Neural progenitor cell (in vitro differentiated cells): ENCODE data around the gene NKAIN2. TPM values are rescaled to one million over a fixed set of nuclear protein-coding genes. Genes with fewer than 3 reads are reported as not detected.

Source experiments
- DNase-seq: peaks from one replicate; pipeline ENCODE4 v3.0.0-alpha.2; 2016; ENCODE audit warnings: low spot score
- H2AFZ ChIP-seq: fragments of 200-600 bp; sonication (generic); replicated peaks from 2 replicates; pipeline ENCODE4 v1.6.1; 2016; ENCODE audit warnings: antibody characterized with exemption
- H3F3A ChIP-seq: fragments of 200-600 bp; sonication (generic); 2 replicates; pipeline ENCODE4 v1.6.1; 2016; ENCODE audit warnings: antibody characterized with exemption, low read depth
- H3K27ac ChIP-seq: fragments of 200-600 bp; sonication (generic); 2 replicates; pipeline ENCODE4 v1.5.1; 2016; ENCODE audit warnings: mild to moderate bottlenecking
- H3K27me3 ChIP-seq: fragments of 200-600 bp; sonication (generic); 2 replicates; pipeline ENCODE4 v1.6.1; 2016; ENCODE audit warnings: mild to moderate bottlenecking, moderate library complexity
- H3K36me3 ChIP-seq: fragments of 200-600 bp; sonication (generic); 2 replicates; pipeline ENCODE4 v1.5.1; 2016
- H3K4me1 ChIP-seq: fragments of 200-600 bp; sonication (generic); 2 replicates; pipeline ENCODE4 v1.6.1; 2016; ENCODE audit warnings: mixed run types
- H3K4me2 ChIP-seq: fragments of 200-600 bp; sonication (generic); 2 replicates; pipeline ENCODE4 v1.6.1; 2016
- H3K4me3 ChIP-seq: fragments of 200-600 bp; sonication (generic); 2 replicates; pipeline ENCODE4 v1.5.1; 2016
- H3K79me2 ChIP-seq: fragments of 200-600 bp; sonication (generic); 2 replicates; pipeline ENCODE4 v1.6.1; 2016; ENCODE audit warnings: low read depth
- H3K9ac ChIP-seq: fragments of 200-600 bp; sonication (generic); 2 replicates; pipeline ENCODE4 v1.6.1; 2016
- H3K9me3 ChIP-seq: fragments of 200-600 bp; sonication (generic); 2 replicates; pipeline ENCODE4 v1.5.1; 2016; ENCODE audit warnings: low read depth
- H4K20me1 ChIP-seq: fragments of 200-600 bp; sonication (generic); 2 replicates; pipeline ENCODE4 v1.6.1; 2016; ENCODE audit warnings: low read depth
- H3K27ac Mint-ChIP-seq: 3 replicates; pipeline ENCODE4 v1.8.0; 2021; ENCODE audit warnings: mixed read lengths
- H3K27me3 Mint-ChIP-seq: 2 replicates; pipeline ENCODE4 v1.8.0; 2022; ENCODE audit warnings: low read depth, mild to moderate bottlenecking, inconsistent platforms, moderate library complexity, mixed read lengths; ENCODE audit not compliant: insufficient read depth
- H3K36me3 Mint-ChIP-seq: 3 replicates; pipeline ENCODE4 v1.8.0; 2021; ENCODE audit warnings: mixed read lengths
- H3K4me1 Mint-ChIP-seq: 3 replicates; pipeline ENCODE4 v1.8.0; 2021; ENCODE audit warnings: mixed read lengths
- H3K4me3 Mint-ChIP-seq: 3 replicates; pipeline ENCODE4 v1.8.0; 2021; ENCODE audit warnings: mild to moderate bottlenecking, moderate library complexity, mixed read lengths
- H3K9me3 Mint-ChIP-seq: 3 replicates; pipeline ENCODE4 v1.8.0; 2020; ENCODE audit warnings: mixed read lengths
- EZH2 ChIP-seq: fragments of 200-600 bp; sonication (generic); IDR thresholded peaks from 2 replicates; pipeline ENCODE4 v1.6.1; 2017; ENCODE audit warnings: antibody characterized with exemption, mild to moderate bottlenecking, moderate library complexity
- EZH2phosphoT487 ChIP-seq: fragments of 200-600 bp; sonication (generic); IDR thresholded peaks from 2 replicates; pipeline ENCODE4 v1.6.1; 2017; ENCODE audit warnings: antibody characterized with exemption
- total RNA-seq: library from RNA; depleted of rRNA; stranded (reverse); fragments of >200 nt; gene quantifications from 2 replicates; pipeline ENCODE4 v1.2.3, GENCODE V29; 2015; ENCODE audit warnings: low replicate concordance
- TF ChIP-seq, protein P1 (sequence below): fragments of 200-600 bp; sonication (generic); IDR thresholded peaks from 2 replicates; pipeline ENCODE4 v1.5.1; 2017; ENCODE audit warnings: antibody characterized with exemption, mild to moderate bottlenecking

NKAIN2 gene
- total RNA-seq, 1 donor from 2014 or later, result 0.45 TPM

DNA sequence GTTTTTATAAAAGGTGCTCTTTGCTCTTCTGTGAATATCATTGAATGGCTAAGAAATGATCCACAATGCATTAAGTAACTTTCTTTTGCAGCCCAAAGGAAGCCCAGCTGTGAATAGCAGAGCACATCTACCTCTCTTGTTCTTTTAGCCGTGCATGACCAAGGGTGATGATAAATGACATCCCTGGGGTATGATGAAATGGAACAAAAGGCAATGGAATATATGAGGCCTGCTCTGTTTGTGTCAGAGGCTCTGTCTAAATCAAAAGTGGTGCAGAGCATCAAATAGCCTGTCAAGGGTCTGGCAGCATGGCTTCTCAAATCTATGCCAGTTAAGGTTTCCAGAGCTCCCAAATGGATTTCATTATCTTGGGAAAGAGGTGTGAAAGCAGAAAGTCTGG is 796.0 kb downstream of the NKAIN2 start:
- H3K27me3 ChIP-seq, result no peaks in the 10 kb centered on the region
- H3K9me3 Mint-ChIP-seq, result no peaks in the 10 kb centered on the region

DNA sequence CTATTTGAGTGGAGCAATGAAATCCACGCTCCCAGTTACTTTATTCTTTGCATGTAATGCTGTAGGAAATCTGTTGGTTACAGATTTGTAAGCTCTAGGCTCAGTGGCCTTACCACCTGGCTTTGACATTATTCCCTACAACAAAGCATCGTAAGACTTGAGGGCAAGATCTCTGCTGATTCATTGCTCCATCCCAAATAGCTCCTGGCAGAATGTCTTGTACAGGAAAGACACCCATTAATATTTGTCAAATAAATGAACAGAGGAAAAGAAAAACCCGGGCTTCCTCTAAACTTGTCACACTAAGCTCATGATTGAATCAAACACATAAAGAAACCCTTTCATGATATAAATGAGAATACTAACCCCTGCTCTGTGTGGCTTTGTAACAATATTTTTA is 801.1 kb downstream of the NKAIN2 start:
- no peak overlapping the region for H3K4me2 ChIP-seq
- H3F3A ChIP-seq, result no peaks in the 10 kb centered on the region
- no peaks in the 10 kb centered on the region for H4K20me1 ChIP-seq
- H3K27ac ChIP-seq, result no peak overlapping the region
- TF ChIP-seq EZH2 (no peak), EZH2phosphoT487 (no peak)
- TF ChIP-seq, protein P1, sequence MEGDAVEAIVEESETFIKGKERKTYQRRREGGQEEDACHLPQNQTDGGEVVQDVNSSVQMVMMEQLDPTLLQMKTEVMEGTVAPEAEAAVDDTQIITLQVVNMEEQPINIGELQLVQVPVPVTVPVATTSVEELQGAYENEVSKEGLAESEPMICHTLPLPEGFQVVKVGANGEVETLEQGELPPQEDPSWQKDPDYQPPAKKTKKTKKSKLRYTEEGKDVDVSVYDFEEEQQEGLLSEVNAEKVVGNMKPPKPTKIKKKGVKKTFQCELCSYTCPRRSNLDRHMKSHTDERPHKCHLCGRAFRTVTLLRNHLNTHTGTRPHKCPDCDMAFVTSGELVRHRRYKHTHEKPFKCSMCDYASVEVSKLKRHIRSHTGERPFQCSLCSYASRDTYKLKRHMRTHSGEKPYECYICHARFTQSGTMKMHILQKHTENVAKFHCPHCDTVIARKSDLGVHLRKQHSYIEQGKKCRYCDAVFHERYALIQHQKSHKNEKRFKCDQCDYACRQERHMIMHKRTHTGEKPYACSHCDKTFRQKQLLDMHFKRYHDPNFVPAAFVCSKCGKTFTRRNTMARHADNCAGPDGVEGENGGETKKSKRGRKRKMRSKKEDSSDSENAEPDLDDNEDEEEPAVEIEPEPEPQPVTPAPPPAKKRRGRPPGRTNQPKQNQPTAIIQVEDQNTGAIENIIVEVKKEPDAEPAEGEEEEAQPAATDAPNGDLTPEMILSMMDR, result no peak
- no peak for DNase-seq
- Mint-ChIP-seq H3K9me3 (peaks cover 2% of the 10 kb centered on the region), H3K27ac (no peak overlapping the region), H3K36me3 (peaks cover 1% of the 10 kb centered on the region), H3K27me3 (no peaks in the 10 kb centered on the region), H3K4me1 (peaks cover 3% of the 10 kb centered on the region), H3K4me3 (no peak overlapping the region)
- no peaks in the 10 kb centered on the region for H3K9me3 ChIP-seq
- peaks cover 6% of the 10 kb centered on the region for H3K4me1 ChIP-seq
- no peaks in the 10 kb centered on the region for H3K36me3 ChIP-seq
- H2AFZ ChIP-seq, result no peak overlapping the region
- no peak overlapping the region for H3K9ac ChIP-seq
- H3K79me2 ChIP-seq, result no peaks in the 10 kb centered on the region
- no peaks in the 10 kb centered on the region for H3K27me3 ChIP-seq
- no peak overlapping the region for H3K4me3 ChIP-seq

More for the DNA sequence above, 796.0 kb downstream of the NKAIN2 start:
- H3F3A ChIP-seq, result no peaks in the 10 kb centered on the region
- no peak overlapping the region for H3K27ac ChIP-seq
- no peak overlapping the region for H2AFZ ChIP-seq
- H3K9me3 ChIP-seq, result no peaks in the 10 kb centered on the region
- H3K4me3 ChIP-seq, result no peak overlapping the region
- no peaks in the 10 kb centered on the region for H3K36me3 Mint-ChIP-seq
- no peaks in the 10 kb centered on the region for H4K20me1 ChIP-seq
- peaks cover 9% of the 10 kb centered on the region for H3K4me1 Mint-ChIP-seq
- no peaks in the 10 kb centered on the region for H3K27me3 Mint-ChIP-seq
- no peak overlapping the region for H3K9ac ChIP-seq
- TF ChIP-seq EZH2, result no peak
- TF ChIP-seq EZH2phosphoT487, result no peak
- TF ChIP-seq, protein P1, result no peak
- H3K4me1 ChIP-seq, result peaks cover 6% of the 10 kb centered on the region
- H3K79me2 ChIP-seq, result no peaks in the 10 kb centered on the region
- H3K27ac Mint-ChIP-seq, result no peak overlapping the region
- no peak overlapping the region for H3K4me3 Mint-ChIP-seq
- H3K36me3 ChIP-seq, result no peaks in the 10 kb centered on the region
- DNase-seq, result no peak
- no peak overlapping the region for H3K4me2 ChIP-seq

DNA sequence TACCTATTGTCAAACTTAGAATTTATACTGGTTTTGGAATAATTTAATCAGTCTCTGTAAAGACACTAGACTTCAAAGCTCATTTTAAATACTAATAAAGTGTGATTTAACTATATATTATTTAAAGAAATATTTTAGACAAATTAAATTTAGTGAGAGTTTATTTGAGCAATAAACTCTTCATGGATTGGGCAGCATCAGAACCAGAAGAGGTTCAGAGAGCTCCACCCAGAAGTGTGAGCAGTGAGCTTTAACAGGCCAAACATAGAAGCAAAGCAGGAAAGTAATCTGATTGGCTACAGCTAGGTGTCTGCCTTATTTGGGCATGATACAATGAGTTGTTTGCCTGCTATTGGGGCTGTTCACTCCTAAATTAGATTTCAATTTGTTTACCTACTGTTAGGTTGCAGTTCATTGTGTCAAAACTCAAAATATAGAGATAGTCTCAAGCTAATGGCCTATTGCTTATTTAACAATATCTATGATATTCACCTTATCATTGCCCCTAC is 803.5 kb downstream of the NKAIN2 start:
- no peaks in the 10 kb centered on the region for H4K20me1 ChIP-seq
- H3K27ac ChIP-seq, result no peak overlapping the region
- no peak overlapping the region for H2AFZ ChIP-seq
- no peak for DNase-seq
- Mint-ChIP-seq H3K27me3 (no peaks in the 10 kb centered on the region), H3K36me3 (peaks cover 1% of the 10 kb centered on the region), H3K4me3 (no peak overlapping the region), H3K27ac (no peak overlapping the region), H3K9me3 (peaks cover 2% of the 10 kb centered on the region), H3K4me1 (peaks cover 6% of the 10 kb centered on the region)
- no peak overlapping the region for H3K9ac ChIP-seq
- no peaks in the 10 kb centered on the region for H3F3A ChIP-seq
- no peaks in the 10 kb centered on the region for H3K36me3 ChIP-seq
- no peak overlapping the region for H3K4me2 ChIP-seq
- H3K9me3 ChIP-seq, result no peaks in the 10 kb centered on the region
- no peaks in the 10 kb centered on the region for H3K27me3 ChIP-seq
- no peak for TF ChIP-seq EZH2
- no peaks in the 10 kb centered on the region for H3K4me1 ChIP-seq
- no peak overlapping the region for H3K4me3 ChIP-seq
- no peaks in the 10 kb centered on the region for H3K79me2 ChIP-seq

DNA sequence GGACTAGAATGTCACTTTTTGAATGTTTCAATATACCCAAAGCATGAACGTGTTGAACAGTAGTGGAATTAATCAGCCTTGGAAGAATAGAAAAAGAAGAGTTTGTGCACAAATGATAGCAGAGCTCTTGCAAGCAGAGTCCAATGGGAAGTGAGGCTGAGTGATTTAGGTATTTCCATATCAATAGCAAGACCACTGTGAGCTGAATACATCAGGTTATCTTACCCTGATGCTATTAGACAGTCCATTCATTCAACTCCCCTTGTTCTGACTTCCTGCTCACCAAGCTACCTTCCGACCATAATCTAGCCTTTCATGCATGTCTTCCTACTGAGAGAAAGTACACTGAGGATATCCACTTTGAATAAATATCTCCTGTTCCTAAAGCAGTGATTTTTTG is 809.4 kb downstream of the NKAIN2 start:
- Histone ChIP-seq H3K9me3 (no peaks in the 10 kb centered on the region), H3K36me3 (no peaks in the 10 kb centered on the region), H4K20me1 (no peaks in the 10 kb centered on the region), H3K27me3 (no peaks in the 10 kb centered on the region), H3K4me1 (peaks cover 11% of the 10 kb centered on the region), H3F3A (no peaks in the 10 kb centered on the region), H3K79me2 (no peaks in the 10 kb centered on the region), H2AFZ (no peak overlapping the region), H3K4me3 (no peak overlapping the region), H3K27ac (no peak overlapping the region), H3K4me2 (peak overlapping the region; percentile 39), H3K9ac (no peak overlapping the region)
- DNase-seq, result peak; percentile 55
- Mint-ChIP-seq H3K27ac (peak overlapping the region; percentile 57), H3K27me3 (no peaks in the 10 kb centered on the region), H3K36me3 (peaks cover 4% of the 10 kb centered on the region), H3K4me1 (peaks cover 30% of the 10 kb centered on the region), H3K9me3 (peaks cover 2% of the 10 kb centered on the region), H3K4me3 (no peak overlapping the region)
- no peak for TF ChIP-seq EZH2phosphoT487
- no peak for TF ChIP-seq EZH2
- TF ChIP-seq, protein P1, result no peak
